ENCODE data around the gene ESPN. TPM values are rescaled to one million over a fixed set of nuclear protein-coding genes. Genes with fewer than 3 reads are reported as not detected.

Gene ESPN
- total RNA-seq, 1 donor from 2014 or later: 0.66 TPM

GRCh38 chr1:6460301-6461050, 35.9 kb downstream of the ESPN start:
- Mint-ChIP-seq H3K4me1 (ENCODE audit: low read depth, unreplicated experiment) (no peaks in the 10 kb centered on the region), H3K27me3 (ENCODE audit: low read depth, unreplicated experiment) (peaks cover 9% of the 10 kb centered on the region), H3K27ac (ENCODE audit: unreplicated experiment) (peak overlapping the region; percentile 34), H3K36me3 (ENCODE audit: low read depth, unreplicated experiment) (peaks cover 16% of the 10 kb centered on the region), H3K9me3 (ENCODE audit: unreplicated experiment) (peaks cover 5% of the 10 kb centered on the region), H3K4me3 (ENCODE audit: unreplicated experiment) (no peak overlapping the region)
- Histone ChIP-seq H3K36me3 (ENCODE audit: insufficient read depth, low read length) (peaks cover 3% of the 10 kb centered on the region), H3K9ac (ENCODE audit: low read length) (no peak overlapping the region), H3K4me2 (ENCODE audit: low read length) (no peak overlapping the region), H3K79me2 (ENCODE audit: insufficient read depth, low read length) (no peaks in the 10 kb centered on the region), H2AFZ (ENCODE audit: low read depth, low read length) (no peak overlapping the region), H3K27me3 (ENCODE audit: insufficient read depth, low read length) (peaks cover 9% of the 10 kb centered on the region), H3K27ac (ENCODE audit: low read depth, low read length) (no peak overlapping the region), H3K4me1 (ENCODE audit: insufficient read depth, low read length) (no peaks in the 10 kb centered on the region), H3K9me3 (ENCODE audit: insufficient read depth, low read depth, low read length) (no peaks in the 10 kb centered on the region), H4K20me1 (ENCODE audit: insufficient read depth, low read length) (peaks cover 38% of the 10 kb centered on the region), H3K4me3 (ENCODE audit: insufficient read depth, low read depth, low read length) (no peak overlapping the region)
- DNase-seq (ENCODE audit: low read depth) (no peak), FAIRE-seq (no peak)
- TF ChIP-seq EZH2 (IDR thresholded peaks at IDR 0.05; ENCODE audit: insufficient read depth, low read length): no peak
- no peak for TF ChIP-seq CTCF (IDR thresholded peaks at IDR 0.05; ENCODE audit: insufficient read depth, low read depth, low read length)

GRCh38 chr1:6461051-6461530, 36.5 kb downstream of the ESPN start:
- Histone ChIP-seq H4K20me1 (ENCODE audit: insufficient read depth, low read length) (peaks cover 38% of the 10 kb centered on the region), H3K27me3 (ENCODE audit: insufficient read depth, low read length) (peaks cover 9% of the 10 kb centered on the region), H2AFZ (ENCODE audit: low read depth, low read length) (no peak overlapping the region), H3K4me3 (ENCODE audit: insufficient read depth, low read depth, low read length) (no peak overlapping the region), H3K36me3 (ENCODE audit: insufficient read depth, low read length) (peaks cover 3% of the 10 kb centered on the region), H3K9me3 (ENCODE audit: insufficient read depth, low read depth, low read length) (no peaks in the 10 kb centered on the region), H3K9ac (ENCODE audit: low read length) (no peak overlapping the region), H3K4me2 (ENCODE audit: low read length) (no peak overlapping the region), H3K79me2 (ENCODE audit: insufficient read depth, low read length) (no peaks in the 10 kb centered on the region), H3K27ac (ENCODE audit: low read depth, low read length) (no peak overlapping the region), H3K4me1 (ENCODE audit: insufficient read depth, low read length) (no peaks in the 10 kb centered on the region)
- DNase-seq (ENCODE audit: low read depth) (no peak), FAIRE-seq (no peak)
- H3K9me3 Mint-ChIP-seq (ENCODE audit: unreplicated experiment): peaks cover 5% of the 10 kb centered on the region
- peak overlapping the region; percentile 34 for H3K27ac Mint-ChIP-seq (ENCODE audit: unreplicated experiment)
- H3K4me1 Mint-ChIP-seq (ENCODE audit: low read depth, unreplicated experiment): no peaks in the 10 kb centered on the region
- no peak for TF ChIP-seq EZH2 (IDR thresholded peaks at IDR 0.05; ENCODE audit: insufficient read depth, low read length)
- TF ChIP-seq CTCF (IDR thresholded peaks at IDR 0.05; ENCODE audit: insufficient read depth, low read depth, low read length): no peak
- H3K4me3 Mint-ChIP-seq (ENCODE audit: unreplicated experiment): no peak overlapping the region
- H3K27me3 Mint-ChIP-seq (ENCODE audit: low read depth, unreplicated experiment): peaks cover 9% of the 10 kb centered on the region
- peaks cover 16% of the 10 kb centered on the region for H3K36me3 Mint-ChIP-seq (ENCODE audit: low read depth, unreplicated experiment)
